Naive thymus-derived CD8-positive, alpha-beta T cell (primary cell): ENCODE measurements around the gene OASL. TPM values are rescaled to one million over a fixed set of nuclear protein-coding genes. Genes with fewer than 3 reads are reported as not detected.
A peak's percentile ranks its signal among the peaks of the same experiment; 100 is the strongest.
"Not testable (repeated sequence)": the region's sequence is repeated elsewhere in the genome, so short reads cannot be mapped to it uniquely, and the experiment has no call there.

Experiments used
- ATAC-seq, 2 donors: fragments of 150-1000 bp; cut with Tn5 transposase in 1 of 2; sonication (Bioruptor Pico), chemical (Tn5 transposase) in 1 of 2; 1 replicate in 1 of 2; 2 replicates in 1 of 2; pipeline ENCODE4 v1.10.0; 2021; ENCODE audit warnings: mild to moderate bottlenecking in 2 of 2, moderate library complexity in 2 of 2
- POLR2A ChIA-PET: fragments of 350-600 bp; sonication (Branson Sonifier 250); formaldehyde crosslinking; loops from one replicate; lab custom pipeline; 2021; ENCODE audit warnings: antibody characterized with exemption; lab: Charles Lee
- DNase-seq, 10 donors: peaks; one replicate each; pipeline versions ENCODE4 v3.0.0 to v3.0.0-alpha.2; 2020 to 2022
- H3K27ac Mint-ChIP-seq, 10 donors: one replicate each; pipeline ENCODE4 v1.8.0; 2020 to 2022; ENCODE audit warnings: mild to moderate bottlenecking in 10 of 10, mixed read lengths in 10 of 10, moderate library complexity in 4 of 10, inconsistent platforms in 1 of 10
- H3K27me3 Mint-ChIP-seq, 5 donors: one replicate each; pipeline ENCODE4 v1.8.0; 2021 to 2022; ENCODE audit warnings: mixed read lengths in 5 of 5
- H3K36me3 Mint-ChIP-seq, 3 donors: one replicate each; pipeline ENCODE4 v1.8.0; 2020 to 2022; ENCODE audit warnings: mixed read lengths in 3 of 3, mild to moderate bottlenecking in 2 of 3, inconsistent platforms in 1 of 3
- H3K4me1 Mint-ChIP-seq, 4 donors: one replicate each; pipeline ENCODE4 v1.8.0; 2021 to 2022; ENCODE audit warnings: mixed read lengths in 4 of 4
- H3K4me3 Mint-ChIP-seq, 10 donors: one replicate each; pipeline ENCODE4 v1.8.0; 2020 to 2022; ENCODE audit warnings: mild to moderate bottlenecking in 10 of 10, mixed read lengths in 10 of 10, moderate library complexity in 6 of 10, inconsistent platforms in 1 of 10
- H3K9me3 Mint-ChIP-seq, 9 donors: one replicate each; pipeline ENCODE4 v1.8.0; 2020 to 2022; ENCODE audit warnings: mixed read lengths in 9 of 9, mild to moderate bottlenecking in 3 of 9, inconsistent platforms in 1 of 9, moderate library complexity in 1 of 9
- polyA plus RNA-seq, 3 donors: library from polyadenylated mRNA; unstranded; fragments of 300-500 nt; fragmentation: Illumina TruSeq; gene quantifications; one replicate each; pipeline ENCODE4 v1.2.3, GENCODE V29; 2021
- total RNA-seq, 8 experiments: library from RNA in 2 of 8; stranded (reverse) in 2 of 8; gene quantifications; one replicate each; pipeline ENCODE4 v1.2.3 and lab custom pipeline; 2021 to 2026

The OASL gene, protein sequence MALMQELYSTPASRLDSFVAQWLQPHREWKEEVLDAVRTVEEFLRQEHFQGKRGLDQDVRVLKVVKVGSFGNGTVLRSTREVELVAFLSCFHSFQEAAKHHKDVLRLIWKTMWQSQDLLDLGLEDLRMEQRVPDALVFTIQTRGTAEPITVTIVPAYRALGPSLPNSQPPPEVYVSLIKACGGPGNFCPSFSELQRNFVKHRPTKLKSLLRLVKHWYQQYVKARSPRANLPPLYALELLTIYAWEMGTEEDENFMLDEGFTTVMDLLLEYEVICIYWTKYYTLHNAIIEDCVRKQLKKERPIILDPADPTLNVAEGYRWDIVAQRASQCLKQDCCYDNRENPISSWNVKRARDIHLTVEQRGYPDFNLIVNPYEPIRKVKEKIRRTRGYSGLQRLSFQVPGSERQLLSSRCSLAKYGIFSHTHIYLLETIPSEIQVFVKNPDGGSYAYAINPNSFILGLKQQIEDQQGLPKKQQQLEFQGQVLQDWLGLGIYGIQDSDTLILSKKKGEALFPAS
- 1 to 10 TPM; 1.6 to 1.9 TPM for total RNA-seq
- polyA plus RNA-seq, result 10 to 100 TPM in 1 of 3 donors, 1 to 10 TPM in 2; 1.9 to 11.2 (median 3.0) TPM
- total RNA-seq (lab: John Stamatoyannopoulos, UW), result 1.5 to 31.0 (median 7.2) reads per million in 6 experiments

DNA sequence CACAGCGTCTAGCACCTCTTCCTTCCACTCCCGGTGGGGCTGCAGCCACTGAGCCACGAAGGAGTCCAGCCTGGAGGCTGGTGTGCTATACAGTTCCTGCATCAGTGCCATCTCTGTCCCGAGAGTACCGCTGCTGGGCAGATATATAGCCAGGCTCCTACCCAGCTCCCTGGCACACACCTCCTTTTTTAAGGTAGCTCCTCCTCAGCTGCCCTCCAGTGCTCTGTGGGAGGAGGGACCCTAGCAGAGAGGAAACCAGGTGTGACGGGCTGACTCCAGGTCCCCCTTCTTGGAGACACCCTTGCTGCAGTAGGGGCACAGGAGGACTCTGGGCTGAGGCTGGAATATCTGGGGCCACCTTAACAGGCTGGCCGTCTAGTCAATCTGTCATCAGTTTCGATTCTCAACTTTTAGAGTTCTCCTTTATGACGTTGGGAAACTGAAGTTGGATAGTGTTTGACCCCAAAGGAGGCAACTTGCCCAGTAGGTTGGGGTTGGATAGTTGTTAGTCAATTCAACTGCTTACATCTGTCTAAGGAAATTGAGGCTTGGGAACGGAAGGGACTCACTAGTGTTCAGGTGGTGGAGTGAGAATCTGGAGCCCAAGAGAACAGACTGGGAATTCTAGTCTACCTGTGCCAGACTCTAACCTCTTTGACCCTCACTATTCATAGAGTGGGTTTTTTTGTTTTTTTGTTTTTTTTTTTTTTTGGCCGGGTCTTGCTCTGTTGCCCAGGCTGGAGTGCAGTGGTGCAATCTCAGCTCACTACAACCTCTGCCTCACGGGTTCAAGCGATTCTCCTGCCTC is at the start of gene OASL:
Gene OASL, minus strand, starts transcription at position 386 of the 808 bp plus-strand sequence. Its CDS starts 275 bp downstream, at position 111.
- Mint-ChIP-seq H3K4me3 (peak within 1 kb of the TSS; percentile 93 to 99 (median 98)), H3K9me3 (no peaks in the 10 kb centered on the region), H3K27me3 (peaks cover 0 to 7% (median 1%) of the 10 kb centered on the region in 5 donors), H3K4me1 (peaks cover 16 to 49% (median 42%) of the 10 kb centered on the region in 4 donors), H3K27ac (peak within 1 kb of the TSS; percentile 91 to 100 (median 95)), H3K36me3 (no peaks in the 10 kb centered on the region)
- ATAC-seq (peak; percentile 80 to 83), DNase-seq (peak; percentile 11 to 73 (median 46))
- POLR2A ChIA-PET, result interaction anchor here (1.1 to 1.3 kb wide), 3 partner anchors 19 to 23 kb away, joined by 3 to 5 read pairs (median 3); partner anchors contain the start of gene C12orf43

DNA sequence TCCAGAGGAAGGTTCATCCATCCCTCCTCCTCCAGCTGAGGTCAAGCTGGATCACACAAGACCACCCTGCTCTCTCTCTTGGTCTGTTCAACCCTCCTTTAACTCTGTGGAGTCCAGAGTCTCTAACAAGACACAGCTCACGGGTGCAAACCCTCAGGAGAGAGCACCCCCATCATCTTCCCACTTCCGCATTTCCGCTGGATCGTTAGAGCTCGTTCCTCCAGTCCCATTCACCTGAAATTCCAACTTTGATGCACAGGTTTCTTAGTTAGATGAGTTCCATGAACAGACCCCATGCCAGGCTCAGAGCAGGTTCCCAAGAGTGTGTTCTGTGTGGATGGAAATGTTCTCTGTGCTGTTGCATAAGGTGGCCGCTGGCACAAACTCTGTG is 49.1 kb upstream of the OASL start:
- ATAC-seq (no peak), DNase-seq (no peak)
- H3K4me3 Mint-ChIP-seq, result peak overlapping the region in 1 of 10 donors; percentile 7
- POLR2A ChIA-PET, result no interaction called here
- peak overlapping the region in 3 of 10 donors; percentile 14 to 54 (median 28) for H3K27ac Mint-ChIP-seq
- no peaks in the 10 kb centered on the region for H3K9me3 Mint-ChIP-seq
- peaks cover 31 to 48% (median 41%) of the 10 kb centered on the region in 4 donors for H3K4me1 Mint-ChIP-seq
- no peaks in the 10 kb centered on the region for H3K36me3 Mint-ChIP-seq
- H3K27me3 Mint-ChIP-seq, result no peaks in the 10 kb centered on the region

DNA sequence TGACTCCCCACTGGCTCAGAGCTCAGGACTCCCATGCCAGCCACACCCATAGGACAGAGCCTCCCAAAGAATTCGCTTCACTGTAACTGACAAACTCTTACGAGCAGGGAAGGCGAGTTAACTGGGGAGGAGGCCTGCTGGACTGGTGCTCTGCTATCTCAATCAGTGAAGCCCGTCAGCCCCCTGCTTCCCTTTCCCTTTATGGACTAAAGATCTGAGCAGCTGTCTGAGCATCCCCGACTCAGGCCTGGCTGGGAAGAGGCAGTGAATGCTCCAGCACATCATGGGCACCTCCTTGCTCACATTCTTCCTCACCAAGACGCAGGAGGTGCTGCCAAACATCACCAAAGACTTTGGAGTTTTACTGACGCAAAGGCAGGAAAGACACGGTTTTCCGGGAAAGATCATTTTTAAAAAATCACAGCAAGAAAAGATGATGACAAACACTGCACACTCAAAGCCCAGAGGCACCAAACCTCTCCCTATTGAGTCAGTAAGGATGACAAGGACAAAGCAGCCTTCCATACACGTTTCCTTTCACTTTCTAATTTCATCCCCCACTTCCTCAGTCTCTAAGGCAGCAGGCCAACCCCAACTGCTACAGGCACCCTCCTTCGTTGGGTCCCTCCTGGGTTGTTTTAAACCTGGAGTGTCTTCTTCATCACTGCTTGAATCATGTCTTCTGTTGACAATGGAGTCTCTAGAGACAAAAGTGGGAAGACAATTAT is 48.6 kb upstream of the OASL start:
- Mint-ChIP-seq H3K9me3 (no peaks in the 10 kb centered on the region), H3K27ac (peak overlapping the region in 1 of 10 donors; percentile 14), H3K27me3 (no peaks in the 10 kb centered on the region), H3K4me3 (peak overlapping the region in 1 of 10 donors; percentile 5), H3K36me3 (no peaks in the 10 kb centered on the region), H3K4me1 (peaks cover 27 to 42% (median 35%) of the 10 kb centered on the region in 4 donors)
- ATAC-seq (no peak), DNase-seq (no peak)
- POLR2A ChIA-PET, result no interaction called here

DNA sequence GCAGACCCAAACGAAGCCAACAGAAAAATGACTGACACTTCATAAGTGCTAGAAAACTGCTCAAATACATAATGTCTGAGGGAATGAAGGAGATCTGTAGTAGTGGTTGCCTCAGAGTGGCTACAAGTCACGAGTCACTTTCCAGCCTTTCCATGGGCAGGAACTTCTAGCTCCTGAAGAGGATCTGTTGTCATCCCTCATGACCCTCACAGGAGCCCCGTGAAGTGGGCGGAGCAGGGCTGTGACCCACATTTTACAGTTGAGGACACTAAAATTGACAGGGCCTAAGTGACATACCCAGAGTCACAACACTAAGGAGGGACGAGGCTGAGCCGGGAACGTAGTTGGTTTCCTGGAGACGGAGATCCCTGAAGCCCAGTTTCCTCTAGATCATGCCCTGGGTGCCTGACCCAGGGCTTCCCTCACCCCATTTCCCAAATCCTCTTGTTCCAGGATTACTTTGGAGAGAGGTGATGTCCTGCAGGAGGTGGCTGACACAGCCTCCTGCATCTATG is 47.8 kb upstream of the OASL start:
- no peaks in the 10 kb centered on the region for H3K9me3 Mint-ChIP-seq
- peaks cover 21 to 34% (median 27%) of the 10 kb centered on the region in 4 donors for H3K4me1 Mint-ChIP-seq
- H3K27me3 Mint-ChIP-seq, result no peaks in the 10 kb centered on the region
- H3K27ac Mint-ChIP-seq, result peak overlapping the region in 1 of 10 donors; percentile 14
- H3K36me3 Mint-ChIP-seq, result no peaks in the 10 kb centered on the region
- H3K4me3 Mint-ChIP-seq, result no peak overlapping the region
- DNase-seq (no peak), ATAC-seq (no peak)
- POLR2A ChIA-PET, result no interaction called here

DNA sequence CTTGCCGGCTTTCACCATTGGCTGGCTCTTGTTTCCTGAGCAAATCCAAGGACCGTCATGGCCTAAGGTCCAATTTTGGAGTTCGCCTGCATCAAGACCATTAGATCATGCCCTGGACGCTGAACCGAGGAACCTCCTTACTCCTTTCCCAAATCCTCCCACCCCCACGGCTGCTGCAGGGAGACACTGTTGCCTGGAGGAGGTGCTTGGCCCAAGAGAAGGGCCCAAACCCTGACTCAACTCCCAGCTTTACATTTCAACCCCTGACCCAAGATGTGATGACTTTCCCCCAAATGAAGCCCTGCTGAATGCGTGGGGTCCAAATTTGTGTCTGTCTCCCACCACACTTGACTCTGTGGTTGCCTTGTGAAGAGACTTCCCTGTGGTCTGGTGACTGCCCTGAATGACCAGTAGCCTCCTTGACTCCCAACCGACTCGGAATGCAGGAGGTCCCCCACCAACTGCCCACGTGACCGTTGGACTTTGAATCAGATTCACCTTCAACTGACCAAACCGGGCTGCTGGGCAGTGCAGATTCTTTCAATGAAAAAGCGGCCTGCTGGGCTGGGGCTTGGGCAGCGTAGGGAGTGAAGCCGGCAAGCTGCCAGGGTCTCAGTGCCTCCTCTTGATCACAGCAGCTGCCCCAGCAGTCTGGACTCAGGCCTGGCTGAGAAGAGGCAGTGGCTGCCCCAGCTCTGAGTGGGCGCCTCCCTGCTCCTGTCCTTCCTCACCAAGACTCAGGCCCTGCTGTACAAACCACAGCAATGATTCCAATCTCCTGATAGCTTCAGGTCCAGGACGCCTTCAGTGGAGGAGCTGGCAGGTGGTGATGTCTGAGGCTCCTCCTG is 46.7 kb upstream of the OASL start:
- Mint-ChIP-seq H3K9me3 (no peaks in the 10 kb centered on the region), H3K4me3 (no peak overlapping the region), H3K27ac (peak overlapping the region in 1 of 10 donors; percentile 22), H3K27me3 (no peaks in the 10 kb centered on the region), H3K4me1 (peaks cover 14 to 23% (median 17%) of the 10 kb centered on the region in 4 donors), H3K36me3 (no peaks in the 10 kb centered on the region)
- POLR2A ChIA-PET, result no interaction called here
- ATAC-seq, result no peak
- no peak for DNase-seq

DNA sequence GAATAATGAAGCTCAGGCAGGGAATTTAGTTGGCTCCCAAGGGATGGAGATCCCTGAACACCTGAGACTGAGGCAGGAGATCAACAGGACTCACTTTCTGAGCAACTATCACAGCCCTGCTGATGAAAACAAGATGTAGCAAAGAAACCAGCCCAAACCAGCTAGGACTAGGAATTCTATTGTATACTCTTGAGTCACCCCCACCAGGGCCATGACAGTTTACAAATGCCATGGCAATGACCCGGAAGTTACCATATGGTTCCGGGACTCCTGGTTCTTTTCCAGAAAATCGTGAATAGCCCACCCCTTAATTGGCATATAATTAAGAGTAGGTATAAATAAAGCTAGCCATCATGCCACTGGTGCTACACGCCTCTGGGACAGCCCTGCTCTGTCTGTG is 46.0 kb upstream of the OASL start:
- no peak for ATAC-seq

DNA sequence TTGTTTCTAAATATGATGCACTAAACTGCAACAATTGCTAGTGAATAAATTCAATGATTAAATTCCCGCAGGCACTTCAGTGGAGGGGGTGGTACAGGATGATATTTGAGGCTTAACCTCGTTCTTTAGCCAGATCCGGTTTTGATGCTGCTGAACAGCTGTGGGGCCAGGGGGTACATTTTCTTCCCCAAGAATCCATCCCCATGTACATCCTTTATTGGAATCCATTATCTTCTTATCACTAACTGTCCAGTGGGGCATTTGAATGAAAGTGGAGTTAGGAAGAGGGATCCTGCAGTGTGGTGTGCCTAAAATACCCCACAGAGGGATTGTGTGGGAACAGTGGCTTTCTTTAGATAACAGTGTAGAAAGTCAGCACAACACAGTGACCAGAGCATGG is 45.2 kb upstream of the OASL start:
- Mint-ChIP-seq H3K4me1 (peaks cover 8 to 15% (median 14%) of the 10 kb centered on the region in 4 donors), H3K27me3 (no peaks in the 10 kb centered on the region), H3K4me3 (no peak overlapping the region), H3K9me3 (no peaks in the 10 kb centered on the region), H3K27ac (no peak overlapping the region), H3K36me3 (no peaks in the 10 kb centered on the region)
- ATAC-seq (no peak), DNase-seq (no peak)
- POLR2A ChIA-PET, result no interaction called here

More for the DNA sequence above, 46.0 kb upstream of the OASL start:
- no peaks in the 10 kb centered on the region for H3K36me3 Mint-ChIP-seq
- POLR2A ChIA-PET, result no interaction called here
- no peak overlapping the region for H3K4me3 Mint-ChIP-seq
- no peak for DNase-seq
- peaks cover 12 to 18% (median 16%) of the 10 kb centered on the region in 4 donors for H3K4me1 Mint-ChIP-seq
- no peak overlapping the region for H3K27ac Mint-ChIP-seq
- no peaks in the 10 kb centered on the region for H3K9me3 Mint-ChIP-seq
- no peaks in the 10 kb centered on the region for H3K27me3 Mint-ChIP-seq

DNA sequence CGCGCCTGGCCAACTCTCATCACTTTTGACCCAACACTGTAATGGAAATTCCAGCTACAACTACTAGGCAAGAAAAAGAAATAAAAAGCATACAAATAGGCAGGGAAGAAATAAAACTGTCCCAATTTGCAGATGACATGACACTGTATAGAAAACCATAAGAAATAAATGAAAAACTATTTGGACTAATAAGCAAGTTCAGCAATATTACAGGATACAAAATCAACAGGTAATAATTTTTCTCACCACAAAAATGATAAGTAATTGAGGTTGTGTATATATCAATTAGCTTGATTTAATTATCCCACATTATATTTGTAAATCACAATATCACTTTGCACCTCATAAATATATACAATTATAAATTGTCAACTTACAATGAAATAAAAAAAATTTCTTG is 41.9 kb upstream of the OASL start:
- POLR2A ChIA-PET, result no interaction called here
- Mint-ChIP-seq H3K36me3 (no peaks in the 10 kb centered on the region), H3K27me3 (no peaks in the 10 kb centered on the region), H3K27ac (no peak overlapping the region), H3K4me1 (no peaks in the 10 kb centered on the region), H3K9me3 (no peaks in the 10 kb centered on the region), H3K4me3 (no peak overlapping the region)
- ATAC-seq, result no peak
- no peak for DNase-seq

DNA sequence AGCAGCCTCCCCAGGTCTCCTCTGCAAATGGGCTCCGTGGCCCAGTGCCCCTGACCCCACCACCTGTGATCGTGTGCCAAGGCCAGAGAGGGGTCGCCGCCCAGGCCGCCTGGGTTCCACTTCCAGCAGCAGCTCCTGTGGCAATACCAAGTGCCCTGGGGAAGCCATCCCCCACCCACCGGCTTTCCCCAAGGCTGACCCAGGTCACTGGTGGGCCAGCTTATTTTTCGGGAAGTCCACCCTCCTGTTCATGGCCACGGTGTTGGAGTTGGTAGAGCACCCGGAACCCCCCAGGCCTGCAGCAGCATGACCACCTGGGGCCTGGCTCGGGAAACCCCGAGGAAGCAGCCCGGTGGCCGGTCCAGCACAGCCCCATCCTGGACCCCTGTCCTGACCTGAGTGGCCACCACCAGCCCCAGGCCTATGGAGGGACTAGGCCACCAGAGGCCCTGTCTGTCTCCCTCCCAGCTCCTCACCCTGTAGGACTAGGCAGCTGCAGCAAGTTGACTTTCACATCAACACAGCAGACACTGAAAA is 40.8 kb upstream of the OASL start:
- POLR2A ChIA-PET, result interaction anchor here (0.6 to 0.7 kb wide), 2 partner anchors 28 to 31 kb away, joined by 3 read pairs; no protein-coding TSS in a partner anchor
- H3K27ac Mint-ChIP-seq, result no peak overlapping the region
- H3K27me3 Mint-ChIP-seq, result no peaks in the 10 kb centered on the region
- H3K9me3 Mint-ChIP-seq, result no peaks in the 10 kb centered on the region
- ATAC-seq (no peak), DNase-seq (no peak)
- no peak overlapping the region for H3K4me3 Mint-ChIP-seq
- H3K36me3 Mint-ChIP-seq, result peaks cover 0 to under 1% (median 0%) of the 10 kb centered on the region in 3 donors
- no peaks in the 10 kb centered on the region for H3K4me1 Mint-ChIP-seq

DNA sequence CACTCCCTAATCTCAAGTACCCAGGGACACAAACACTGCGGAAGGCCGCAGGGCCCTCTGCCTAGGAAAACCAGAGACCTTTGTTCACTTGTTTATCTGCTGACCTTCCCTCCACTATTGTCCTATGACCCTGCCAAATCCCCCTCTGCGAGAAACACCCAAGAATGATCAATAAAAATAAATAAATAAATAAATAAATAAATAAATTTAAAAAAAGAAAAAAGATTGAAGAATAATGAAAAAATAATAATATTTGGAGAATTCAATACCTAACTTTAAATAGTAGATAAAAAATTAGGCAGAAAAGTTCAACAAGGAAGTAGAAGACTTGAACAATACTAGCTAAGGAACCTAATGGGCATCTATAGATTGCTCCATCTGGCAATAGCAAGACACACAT is 38.4 kb upstream of the OASL start:
- ATAC-seq, H3K4me3 Mint-ChIP-seq, H3K27me3 Mint-ChIP-seq, DNase-seq, H3K4me1 Mint-ChIP-seq, POLR2A ChIA-PET, H3K27ac Mint-ChIP-seq: not testable (repeated sequence)
- peaks cover 0 to 13% (median 7%) of the 10 kb centered on the region in 3 donors for H3K36me3 Mint-ChIP-seq
- peaks cover 7 to 21% (median 12%) of the 10 kb centered on the region in 9 donors for H3K9me3 Mint-ChIP-seq

DNA sequence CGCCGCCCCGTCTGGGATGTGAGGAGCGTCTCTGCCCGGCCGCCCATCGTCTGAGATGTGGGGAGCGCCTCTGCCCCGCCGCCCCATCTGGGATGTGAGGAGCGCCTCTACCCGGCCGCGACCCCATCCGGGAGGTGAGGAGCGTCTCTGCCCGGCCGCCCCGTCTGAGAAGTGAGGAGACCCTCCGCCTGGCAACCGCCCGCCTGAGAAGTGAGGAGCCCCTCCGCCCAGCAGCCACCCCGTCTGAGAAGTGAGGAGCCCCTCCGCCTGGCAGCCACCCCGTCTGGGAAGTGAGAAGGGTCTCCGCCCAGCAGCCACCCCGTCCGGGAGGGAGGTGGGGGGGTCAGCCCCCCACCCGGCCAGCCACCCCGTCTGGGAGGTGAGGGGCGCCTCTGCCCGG is 36.9 kb upstream of the OASL start:
- H3K4me1 Mint-ChIP-seq, POLR2A ChIA-PET, ATAC-seq, H3K4me3 Mint-ChIP-seq, H3K27me3 Mint-ChIP-seq, DNase-seq, H3K27ac Mint-ChIP-seq: not testable (repeated sequence)
- H3K9me3 Mint-ChIP-seq, result peaks cover 7 to 29% (median 13%) of the 10 kb centered on the region in 9 donors
- peaks cover 0 to 13% (median 10%) of the 10 kb centered on the region in 3 donors for H3K36me3 Mint-ChIP-seq
